Measurements from ENCODE around the gene PTPN7.

The PTPN7 gene

GRCh38 chr1:202161151-202162046 lies 997 bp upstream of the PTPN7 start:
- Histone ChIP-seq H3K4me1 (no peaks in the 10 kb centered on the region), H3K36me3 (no peaks in the 10 kb centered on the region), H3K4me3 (ENCODE audit: low read depth, low read length) (no peak overlapping the region), H3K9me3 (no peaks in the 10 kb centered on the region), H3K27me3 (no peaks in the 10 kb centered on the region)
- no peak for DNase-seq
- TF ChIP-seq, protein P1, sequence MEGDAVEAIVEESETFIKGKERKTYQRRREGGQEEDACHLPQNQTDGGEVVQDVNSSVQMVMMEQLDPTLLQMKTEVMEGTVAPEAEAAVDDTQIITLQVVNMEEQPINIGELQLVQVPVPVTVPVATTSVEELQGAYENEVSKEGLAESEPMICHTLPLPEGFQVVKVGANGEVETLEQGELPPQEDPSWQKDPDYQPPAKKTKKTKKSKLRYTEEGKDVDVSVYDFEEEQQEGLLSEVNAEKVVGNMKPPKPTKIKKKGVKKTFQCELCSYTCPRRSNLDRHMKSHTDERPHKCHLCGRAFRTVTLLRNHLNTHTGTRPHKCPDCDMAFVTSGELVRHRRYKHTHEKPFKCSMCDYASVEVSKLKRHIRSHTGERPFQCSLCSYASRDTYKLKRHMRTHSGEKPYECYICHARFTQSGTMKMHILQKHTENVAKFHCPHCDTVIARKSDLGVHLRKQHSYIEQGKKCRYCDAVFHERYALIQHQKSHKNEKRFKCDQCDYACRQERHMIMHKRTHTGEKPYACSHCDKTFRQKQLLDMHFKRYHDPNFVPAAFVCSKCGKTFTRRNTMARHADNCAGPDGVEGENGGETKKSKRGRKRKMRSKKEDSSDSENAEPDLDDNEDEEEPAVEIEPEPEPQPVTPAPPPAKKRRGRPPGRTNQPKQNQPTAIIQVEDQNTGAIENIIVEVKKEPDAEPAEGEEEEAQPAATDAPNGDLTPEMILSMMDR (IDR thresholded peaks at IDR 0.05; ENCODE audit: low read depth, low read length), result no peak

DNA sequence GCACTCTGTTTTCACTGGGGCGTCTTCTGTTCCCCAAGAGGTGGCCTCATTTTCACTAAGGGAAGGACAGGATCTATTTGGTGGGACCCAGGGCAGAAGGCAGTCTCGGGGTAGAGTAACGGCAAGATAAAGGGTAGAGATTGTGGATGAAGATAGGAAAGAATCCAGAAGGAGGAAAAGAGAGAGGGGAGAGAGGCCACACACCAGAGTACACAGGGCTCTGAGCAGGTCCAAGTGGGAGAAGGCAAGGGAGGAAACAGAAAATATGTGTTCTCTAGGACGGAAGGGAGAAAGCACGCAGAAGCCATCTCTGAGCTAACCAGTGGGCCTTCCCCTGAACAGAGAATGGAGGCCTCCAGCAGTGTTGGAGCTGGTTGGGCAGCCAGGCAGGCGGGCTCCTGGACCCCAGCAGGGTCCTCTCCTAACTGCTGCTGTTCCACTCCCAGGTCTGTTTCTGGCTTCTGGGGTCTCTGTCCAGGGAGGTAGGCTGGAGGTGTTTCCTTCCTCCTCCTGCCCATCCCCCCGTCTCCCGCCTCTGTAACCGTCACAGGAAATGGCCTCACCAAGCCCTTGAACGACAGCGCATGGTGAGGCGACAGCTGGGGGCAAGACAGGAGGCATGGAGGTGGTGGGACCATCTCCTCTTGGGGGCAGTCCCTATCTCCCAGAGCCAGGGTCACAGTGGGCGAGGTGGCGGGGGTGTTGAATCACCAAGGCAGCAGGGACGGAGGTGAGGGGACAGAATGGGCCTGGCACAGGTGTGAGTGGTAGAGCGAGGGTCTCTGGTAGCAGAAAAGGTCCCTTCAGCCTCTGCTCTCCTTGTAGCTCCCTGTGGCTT lies 649 bp downstream of the PTPN7 start:
- Histone ChIP-seq H3K36me3 (no peaks in the 10 kb centered on the region), H3K4me1 (peaks cover 9% of the 10 kb centered on the region), H3K4me3 (ENCODE audit: low read depth, low read length) (no peak overlapping the region), H3K9me3 (no peaks in the 10 kb centered on the region), H3K27me3 (no peaks in the 10 kb centered on the region)
- no peak for DNase-seq
- TF ChIP-seq, protein P1 (IDR thresholded peaks at IDR 0.05; ENCODE audit: low read depth, low read length), result no peak

- no peaks in the 10 kb centered on the region for H3K9me3 ChIP-seq
- no peak overlapping the region for H3K4me3 ChIP-seq (ENCODE audit: low read depth, low read length)
- DNase-seq, result no peak
- peaks cover 9% of the 10 kb centered on the region for H3K4me1 ChIP-seq
- no peaks in the 10 kb centered on the region for H3K36me3 ChIP-seq
- H3K27me3 ChIP-seq, result no peaks in the 10 kb centered on the region
- TF ChIP-seq, protein P1 (IDR thresholded peaks at IDR 0.05; ENCODE audit: low read depth, low read length), result no peak
Observed at GRCh38 chr1:202158810-202159533, 1.4 kb downstream of the PTPN7 start.

DNA sequence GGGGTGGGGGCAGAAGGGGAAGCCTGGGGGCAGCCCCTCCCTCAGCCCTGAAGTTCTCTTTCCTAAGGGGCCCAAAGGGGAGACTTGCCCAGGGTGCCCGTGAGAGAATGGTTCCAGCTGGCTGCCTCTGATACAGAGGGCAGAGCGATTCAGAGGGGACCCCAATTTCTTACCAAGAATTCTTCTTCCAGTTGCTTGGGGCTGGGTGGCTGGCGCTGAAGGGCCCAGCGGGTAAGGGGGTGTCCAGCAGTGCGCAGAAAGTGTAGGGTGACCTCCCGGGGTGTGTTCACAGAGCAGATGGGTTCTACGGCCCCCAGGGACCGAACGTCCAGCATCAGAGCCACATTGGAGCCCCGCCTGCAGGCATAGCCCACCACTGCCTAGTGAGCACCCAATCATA lies 2.5 kb downstream of the PTPN7 start:
- no peaks in the 10 kb centered on the region for H3K9me3 ChIP-seq
- DNase-seq, result no peak
- H3K36me3 ChIP-seq, result no peaks in the 10 kb centered on the region
- H3K27me3 ChIP-seq, result no peaks in the 10 kb centered on the region
- TF ChIP-seq, protein P1 (IDR thresholded peaks at IDR 0.05; ENCODE audit: low read depth, low read length), result no peak
- peaks cover 9% of the 10 kb centered on the region for H3K4me1 ChIP-seq
- H3K4me3 ChIP-seq (ENCODE audit: low read depth, low read length), result no peak overlapping the region

GRCh38 chr1:202156590-202156989 lies 3.8 kb downstream of the PTPN7 start:
- Histone ChIP-seq H3K36me3 (no peaks in the 10 kb centered on the region), H3K4me1 (peaks cover 9% of the 10 kb centered on the region), H3K9me3 (no peaks in the 10 kb centered on the region), H3K4me3 (ENCODE audit: low read depth, low read length) (no peak overlapping the region), H3K27me3 (no peaks in the 10 kb centered on the region)
- DNase-seq, result no peak
- TF ChIP-seq, protein P1 (IDR thresholded peaks at IDR 0.05; ENCODE audit: low read depth, low read length), result no peak

Measured in BE2C (cell line).